Measurements from ENCODE around the gene CREBBP. TPM values are rescaled to one million over a fixed set of nuclear protein-coding genes. Genes with fewer than 3 reads are reported as not detected.
A peak's percentile ranks its signal among the peaks of the same experiment; 100 is the strongest.

CREBBP gene
- total RNA-seq, 6 donors from 2014 or later: 54.1 to 175 (median 99.2) TPM

- peaks cover under 1 to 82% (median 42%) of the 10 kb centered on the region in 4 donors for H3K36me3 ChIP-seq
- DNase-seq (no peak), ATAC-seq (ENCODE audit: low FRiP score in 2 of 2) (no peak)
- WGBS, 2 donors: 91 to 97% methylated on average over 8 of the region's 8 CpGs
- H3K4me3 ChIP-seq: no peak overlapping the region
- no peaks in the 10 kb centered on the region for H3K9me3 ChIP-seq
- no peaks in the 10 kb centered on the region for H3K4me1 ChIP-seq
- H3K27me3 ChIP-seq: no peaks in the 10 kb centered on the region
- TF ChIP-seq POLR2A (IDR thresholded peaks at IDR 0.05) (no peak), POLR2AphosphoS5 (IDR thresholded peaks at IDR 0.05) (no peak), CTCF (IDR thresholded peaks at IDR 0.05) (no peak), EP300 (IDR thresholded peaks at IDR 0.05) (no peak)
- no peak overlapping the region for H3K27ac ChIP-seq
Observed at GRCh38 chr16:3751878-3752277, 128.6 kb downstream of the CREBBP start.

- H3K9me3 ChIP-seq: no peaks in the 10 kb centered on the region
- no peak for ATAC-seq (ENCODE audit: low FRiP score in 2 of 2)
- TF ChIP-seq EP300 (IDR thresholded peaks at IDR 0.05) (no peak), POLR2A (IDR thresholded peaks at IDR 0.05) (no peak), POLR2AphosphoS5 (IDR thresholded peaks at IDR 0.05) (no peak), CTCF (IDR thresholded peaks at IDR 0.05) (no peak)
- no peak overlapping the region for H3K4me3 ChIP-seq
- 73 to 87% methylated on average over 5 of the region's 5 CpGs for WGBS, 2 donors
- peaks cover 16 to 90% (median 60%) of the 10 kb centered on the region in 4 donors for H3K36me3 ChIP-seq
- no peaks in the 10 kb centered on the region for H3K4me1 ChIP-seq
- no peak for DNase-seq
- H3K27me3 ChIP-seq: no peaks in the 10 kb centered on the region
- H3K27ac ChIP-seq: peak overlapping the region in 1 of 4 donors; percentile 8
Observed at GRCh38 chr16:3748307-3748706, 132.2 kb downstream of the CREBBP start.

GRCh38 chr16:3745751-3746355, 134.7 kb downstream of the CREBBP start:
- no peak overlapping the region for H3K27ac ChIP-seq
- no peak for TF ChIP-seq EP300 (IDR thresholded peaks at IDR 0.05)
- no peak for TF ChIP-seq POLR2A (IDR thresholded peaks at IDR 0.05)
- TF ChIP-seq POLR2AphosphoS5 (IDR thresholded peaks at IDR 0.05): no peak
- no peak for TF ChIP-seq CTCF (IDR thresholded peaks at IDR 0.05)
- no peaks in the 10 kb centered on the region for H3K4me1 ChIP-seq
- H3K9me3 ChIP-seq: no peaks in the 10 kb centered on the region
- peaks cover 31 to 96% (median 74%) of the 10 kb centered on the region in 4 donors for H3K36me3 ChIP-seq
- no peak overlapping the region for H3K4me3 ChIP-seq
- WGBS, 2 donors: 81 to 88% methylated on average over 10 to 13 of the region's 13 CpGs
- no peak for ATAC-seq (ENCODE audit: low FRiP score in 2 of 2)
- no peak for DNase-seq
- H3K27me3 ChIP-seq: no peaks in the 10 kb centered on the region

GRCh38 chr16:3744018-3744417, 136.5 kb downstream of the CREBBP start:
- Histone ChIP-seq H3K27me3 (no peaks in the 10 kb centered on the region), H3K27ac (no peak overlapping the region), H3K4me1 (no peaks in the 10 kb centered on the region), H3K36me3 (peaks cover 48 to 100% (median 92%) of the 10 kb centered on the region in 4 donors), H3K9me3 (no peaks in the 10 kb centered on the region), H3K4me3 (no peak overlapping the region)
- ATAC-seq (ENCODE audit: low FRiP score in 2 of 2): no peak
- TF ChIP-seq EP300 (IDR thresholded peaks at IDR 0.05): no peak
- no peak for TF ChIP-seq POLR2AphosphoS5 (IDR thresholded peaks at IDR 0.05)
- TF ChIP-seq CTCF (IDR thresholded peaks at IDR 0.05): no peak
- 91 to 100% methylated on average over 6 to 7 of the region's 7 CpGs for WGBS, 2 donors
- DNase-seq: no peak

GRCh38 chr16:3740934-3741333, 139.6 kb downstream of the CREBBP start:
- peak in 1 of 2 donors; percentile 7 for DNase-seq
- H3K4me3 ChIP-seq: no peak overlapping the region

More at GRCh38 chr16:3740934-3741333, 139.6 kb downstream of the CREBBP start:
- TF ChIP-seq POLR2A (IDR thresholded peaks at IDR 0.05) (no peak), EP300 (IDR thresholded peaks at IDR 0.05) (no peak), POLR2AphosphoS5 (IDR thresholded peaks at IDR 0.05) (no peak), CTCF (IDR thresholded peaks at IDR 0.05) (no peak)
- 95 to 96% methylated on average over 16 of the region's 16 CpGs for WGBS, 2 donors
- no peak overlapping the region for H3K27ac ChIP-seq
- no peaks in the 10 kb centered on the region for H3K27me3 ChIP-seq
- H3K36me3 ChIP-seq: peaks cover 58 to 100% (median 94%) of the 10 kb centered on the region in 4 donors
- peak in 1 of 2 donors; percentile 7 for ATAC-seq (ENCODE audit: low FRiP score in 2 of 2)
- H3K9me3 ChIP-seq: no peaks in the 10 kb centered on the region
- H3K4me1 ChIP-seq: no peaks in the 10 kb centered on the region

Measured in upper lobe of left lung (tissue), 6 donors.